Progenitor cell of endocrine pancreas (in vitro differentiated cells): ENCODE measurements around the gene TGFB1I1. TPM values are rescaled to one million over a fixed set of nuclear protein-coding genes. Genes with fewer than 3 reads are reported as not detected.
A peak's percentile ranks its signal among the peaks of the same experiment; 100 is the strongest.

Experiments used
- DNase-seq: peaks from one replicate; pipeline ENCODE4 v3.0.0; 2021; ENCODE audit warnings: low spot score; ENCODE audit not compliant: unreplicated experiment
- H3K27ac Mint-ChIP-seq: 2 replicates; pipeline ENCODE4 v1.8.0; 2021; ENCODE audit warnings: mild to moderate bottlenecking, moderate library complexity, mixed read lengths
- H3K27me3 Mint-ChIP-seq: 2 replicates; pipeline ENCODE4 v1.8.0; 2021; ENCODE audit warnings: mixed read lengths
- H3K36me3 Mint-ChIP-seq: 2 replicates; pipeline ENCODE4 v1.8.0; 2022; ENCODE audit warnings: mixed read lengths; ENCODE audit not compliant: insufficient read depth
- H3K4me1 Mint-ChIP-seq: 2 replicates; pipeline ENCODE4 v1.8.0; 2021; ENCODE audit warnings: low read depth, mixed read lengths
- H3K4me3 Mint-ChIP-seq: 2 replicates; pipeline ENCODE4 v1.8.0; 2021; ENCODE audit warnings: low read depth, mild to moderate bottlenecking, moderate library complexity, mixed read lengths
- H3K9me3 Mint-ChIP-seq: 2 replicates; pipeline ENCODE4 v1.8.0; 2021; ENCODE audit warnings: low read depth, mixed read lengths
- total RNA-seq: library from RNA; stranded (reverse); gene quantifications from 2 replicates; pipeline ENCODE4 v1.2.1, GENCODE V29; 2021
- TF ChIP-seq, protein P1 (sequence below): fragments of 200-600 bp; sonication (generic); IDR thresholded peaks from one replicate; pipeline ENCODE4 v1.5.0; 2021; ENCODE audit warnings: antibody characterized with exemption, mild to moderate bottlenecking; ENCODE audit not compliant: unreplicated experiment

Gene TGFB1I1
- total RNA-seq, 1 donor from 2014 or later: 4.5 TPM

DNA sequence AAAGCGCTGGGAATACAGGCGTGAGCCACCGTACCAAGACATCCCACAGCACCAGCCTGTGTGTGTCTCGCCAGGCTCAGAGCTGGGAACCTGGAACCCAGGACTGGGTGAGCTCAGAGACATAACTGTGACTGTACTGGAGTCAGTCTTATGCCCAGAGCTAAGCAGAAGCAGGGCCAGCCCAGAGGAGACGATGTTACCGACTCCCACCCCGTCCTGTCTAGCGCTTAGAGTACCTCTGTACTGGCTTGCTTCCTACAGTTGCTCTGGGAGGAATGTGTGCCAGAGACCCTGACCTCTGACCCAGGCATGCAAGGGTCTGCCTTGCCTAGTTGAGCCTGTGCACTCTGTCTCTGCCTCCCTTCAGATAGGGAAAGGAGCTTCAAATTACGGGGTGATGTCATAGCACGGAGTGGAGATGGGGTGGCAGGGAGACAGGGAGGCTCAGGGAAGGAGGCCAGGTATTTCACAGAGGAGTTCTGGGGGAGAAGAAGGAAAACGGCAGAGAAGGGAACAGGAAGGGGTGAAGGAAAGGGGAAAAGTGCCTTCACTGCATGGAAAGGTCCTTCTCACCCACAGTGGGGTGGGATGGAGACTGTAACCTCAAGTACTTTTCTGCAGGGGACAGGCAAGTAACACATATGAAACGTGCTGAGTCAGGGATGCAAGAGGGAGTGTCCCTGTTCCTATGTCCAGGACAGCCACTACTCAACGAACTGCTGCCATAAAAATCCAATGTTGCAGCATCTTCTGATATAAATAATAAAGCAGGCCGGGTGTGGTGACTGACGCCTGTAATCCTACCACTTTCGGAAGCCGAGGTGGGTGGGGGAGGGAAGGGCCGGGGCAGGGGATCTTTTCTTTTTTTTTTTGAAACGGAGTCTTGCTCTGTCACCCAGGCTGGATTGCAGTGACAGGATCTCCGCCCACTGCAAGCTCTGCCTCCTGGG lies 18.4 kb upstream of the TGFB1I1 start:
- no peak for DNase-seq
- H3K27me3 Mint-ChIP-seq: no peaks in the 10 kb centered on the region
- H3K9me3 Mint-ChIP-seq: no peaks in the 10 kb centered on the region
- peak overlapping the region; percentile 1 for H3K27ac Mint-ChIP-seq
- H3K36me3 Mint-ChIP-seq: peaks cover 1% of the 10 kb centered on the region
- no peak overlapping the region for H3K4me3 Mint-ChIP-seq
- TF ChIP-seq, protein P1, sequence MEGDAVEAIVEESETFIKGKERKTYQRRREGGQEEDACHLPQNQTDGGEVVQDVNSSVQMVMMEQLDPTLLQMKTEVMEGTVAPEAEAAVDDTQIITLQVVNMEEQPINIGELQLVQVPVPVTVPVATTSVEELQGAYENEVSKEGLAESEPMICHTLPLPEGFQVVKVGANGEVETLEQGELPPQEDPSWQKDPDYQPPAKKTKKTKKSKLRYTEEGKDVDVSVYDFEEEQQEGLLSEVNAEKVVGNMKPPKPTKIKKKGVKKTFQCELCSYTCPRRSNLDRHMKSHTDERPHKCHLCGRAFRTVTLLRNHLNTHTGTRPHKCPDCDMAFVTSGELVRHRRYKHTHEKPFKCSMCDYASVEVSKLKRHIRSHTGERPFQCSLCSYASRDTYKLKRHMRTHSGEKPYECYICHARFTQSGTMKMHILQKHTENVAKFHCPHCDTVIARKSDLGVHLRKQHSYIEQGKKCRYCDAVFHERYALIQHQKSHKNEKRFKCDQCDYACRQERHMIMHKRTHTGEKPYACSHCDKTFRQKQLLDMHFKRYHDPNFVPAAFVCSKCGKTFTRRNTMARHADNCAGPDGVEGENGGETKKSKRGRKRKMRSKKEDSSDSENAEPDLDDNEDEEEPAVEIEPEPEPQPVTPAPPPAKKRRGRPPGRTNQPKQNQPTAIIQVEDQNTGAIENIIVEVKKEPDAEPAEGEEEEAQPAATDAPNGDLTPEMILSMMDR: no peak
- H3K4me1 Mint-ChIP-seq: peaks cover 21% of the 10 kb centered on the region

DNA sequence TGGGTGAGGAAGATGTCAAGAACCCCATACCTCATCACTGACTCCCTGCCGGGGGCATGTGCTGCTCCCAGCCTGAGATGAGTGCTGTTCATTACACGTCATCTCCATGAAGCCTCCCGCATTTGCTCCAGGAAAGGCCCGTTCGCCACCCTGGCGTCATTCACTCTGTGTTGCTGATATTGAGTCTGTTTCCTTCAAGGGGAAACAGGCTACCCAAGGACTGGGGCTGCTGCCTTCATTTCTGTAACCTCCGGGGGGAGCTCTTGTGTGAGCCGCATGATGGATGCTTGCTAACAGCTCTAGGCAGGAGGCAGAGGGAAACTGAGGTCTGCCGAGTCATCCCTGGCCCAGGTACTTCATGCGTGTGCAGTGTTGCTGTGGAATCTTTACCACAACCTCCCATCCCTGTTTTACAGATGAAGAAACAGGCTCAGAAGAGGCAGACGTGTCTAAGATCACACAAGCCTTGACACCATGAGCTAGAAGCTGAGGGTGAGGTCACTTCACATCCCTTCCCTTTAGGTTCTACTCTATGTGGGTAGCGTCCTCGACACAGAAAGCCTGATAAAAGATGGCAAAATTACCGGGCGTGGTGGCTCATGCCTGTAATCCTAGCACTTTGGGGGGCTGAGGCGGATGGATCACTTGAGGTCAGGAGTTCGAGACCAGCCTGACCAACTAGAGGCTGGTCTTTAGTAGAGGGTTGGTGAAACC lies 16.2 kb upstream of the TGFB1I1 start:
- Mint-ChIP-seq H3K27ac (no peak overlapping the region), H3K4me3 (no peak overlapping the region), H3K27me3 (no peaks in the 10 kb centered on the region), H3K4me1 (peaks cover 26% of the 10 kb centered on the region), H3K36me3 (peaks cover 1% of the 10 kb centered on the region), H3K9me3 (no peaks in the 10 kb centered on the region)
- no peak for DNase-seq
- TF ChIP-seq, protein P1: peak; percentile 38

DNA sequence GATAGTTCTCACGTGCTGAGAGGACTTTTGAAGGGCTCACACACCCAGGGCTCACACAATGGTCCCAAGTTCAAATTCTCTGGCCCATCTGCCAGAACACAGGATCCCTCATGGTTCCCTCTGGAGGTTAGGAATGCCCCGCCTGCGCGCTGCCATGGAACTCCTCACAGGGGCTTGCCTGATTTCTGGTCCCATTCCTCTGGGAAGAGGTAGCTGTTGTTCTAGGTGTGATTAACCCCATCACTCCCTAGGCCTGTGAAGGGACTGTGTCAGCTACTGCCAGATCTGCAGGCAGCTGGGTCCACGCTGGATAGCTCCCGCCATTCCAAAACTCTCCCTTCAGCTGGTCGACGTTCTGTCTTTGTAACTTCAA lies 15.0 kb upstream of the TGFB1I1 start:
- no peak overlapping the region for H3K27ac Mint-ChIP-seq
- TF ChIP-seq, protein P1: no peak
- H3K27me3 Mint-ChIP-seq: no peaks in the 10 kb centered on the region
- peaks cover 22% of the 10 kb centered on the region for H3K4me1 Mint-ChIP-seq
- peaks cover 1% of the 10 kb centered on the region for H3K36me3 Mint-ChIP-seq
- DNase-seq: no peak
- peak overlapping the region; percentile 9 for H3K4me3 Mint-ChIP-seq
- no peaks in the 10 kb centered on the region for H3K9me3 Mint-ChIP-seq

DNA sequence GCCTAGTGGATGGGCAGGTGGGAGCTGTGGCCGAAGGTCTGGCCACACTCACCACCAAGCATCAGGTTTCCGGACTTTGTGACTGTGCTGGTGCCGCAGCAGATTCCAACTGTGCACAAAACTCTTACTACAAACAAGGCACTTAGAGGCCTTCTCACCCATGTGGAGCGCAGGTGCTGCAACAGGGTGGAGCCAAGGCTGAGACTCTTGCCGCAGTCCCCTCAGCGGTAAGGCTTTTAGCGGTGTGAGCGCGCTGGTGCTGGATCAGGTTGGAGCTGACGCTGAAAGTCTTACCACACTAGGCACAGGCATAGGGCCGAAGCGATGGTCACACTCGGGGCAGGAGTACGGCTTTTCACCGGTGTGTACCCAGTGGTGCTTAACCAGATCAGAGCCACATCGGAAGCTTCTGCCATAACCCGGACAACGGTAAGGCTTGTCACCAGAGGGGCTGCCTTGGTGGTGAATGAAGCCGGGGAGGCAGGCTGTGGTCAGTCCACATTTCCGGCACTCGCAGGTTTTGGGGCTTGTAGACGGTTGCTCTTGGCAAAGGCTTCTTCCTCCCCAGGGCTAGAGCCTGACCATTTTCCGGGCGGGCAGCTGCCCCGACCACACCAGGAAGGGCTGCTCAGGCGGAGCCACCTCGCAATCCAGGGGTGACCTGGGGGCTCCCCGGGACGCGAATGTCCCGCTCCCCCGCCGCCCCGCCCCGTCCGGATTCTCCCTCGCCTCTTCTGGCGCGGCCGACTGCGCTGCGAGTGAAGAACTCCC lies 13.7 kb upstream of the TGFB1I1 start:
- Mint-ChIP-seq H3K9me3 (no peaks in the 10 kb centered on the region), H3K27me3 (no peaks in the 10 kb centered on the region), H3K36me3 (peaks cover 1% of the 10 kb centered on the region), H3K27ac (peak overlapping the region; percentile 93), H3K4me1 (peaks cover 20% of the 10 kb centered on the region), H3K4me3 (peak overlapping the region; percentile 88)
- DNase-seq: no peak
- TF ChIP-seq, protein P1: no peak
